Erythroblast (primary cell): ENCODE measurements around the gene NECTIN4.

ENCODE experiments used
- GATA1 ChIP-seq: IDR thresholded peaks from 2 replicates; pipeline ENCODE4 v1.6.1; 2011; ENCODE audit warnings: low read depth, mild to moderate bottlenecking, control low read depth, low read length, moderate library complexity
- POLR2A ChIP-seq: IDR thresholded peaks from 2 replicates; pipeline ENCODE4 v1.6.1; 2011; ENCODE audit warnings: mild to moderate bottlenecking, low read length

- TF ChIP-seq POLR2A: no peak
- TF ChIP-seq GATA1: no peak
Measured at GRCh38 chr1:161031874-161032273, 57.5 kb downstream of the NECTIN4 start.
